ENCODE measurements around the gene KIAA0513.

The KIAA0513 gene

DNA sequence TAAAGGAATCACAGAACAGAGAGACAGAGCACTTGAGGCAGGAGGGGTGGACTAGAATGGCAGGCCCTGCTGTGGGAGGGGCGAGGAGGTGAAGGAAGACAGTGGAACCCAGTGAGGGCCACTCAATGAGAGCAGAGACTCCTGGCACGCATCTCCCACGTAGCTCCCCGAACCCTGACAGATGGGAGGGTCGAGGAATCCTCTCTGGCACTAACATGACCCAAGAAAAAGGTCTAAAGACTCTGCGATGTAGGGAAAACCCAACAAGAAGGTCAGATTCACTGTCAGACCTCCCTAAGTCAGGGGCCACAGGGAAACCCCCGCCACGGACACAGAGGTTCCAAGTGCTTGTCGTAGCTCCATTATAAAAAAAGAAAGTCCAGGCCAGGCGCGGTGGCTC is 31.2 kb upstream of the KIAA0513 start:
- TF ChIP-seq, protein P1, sequence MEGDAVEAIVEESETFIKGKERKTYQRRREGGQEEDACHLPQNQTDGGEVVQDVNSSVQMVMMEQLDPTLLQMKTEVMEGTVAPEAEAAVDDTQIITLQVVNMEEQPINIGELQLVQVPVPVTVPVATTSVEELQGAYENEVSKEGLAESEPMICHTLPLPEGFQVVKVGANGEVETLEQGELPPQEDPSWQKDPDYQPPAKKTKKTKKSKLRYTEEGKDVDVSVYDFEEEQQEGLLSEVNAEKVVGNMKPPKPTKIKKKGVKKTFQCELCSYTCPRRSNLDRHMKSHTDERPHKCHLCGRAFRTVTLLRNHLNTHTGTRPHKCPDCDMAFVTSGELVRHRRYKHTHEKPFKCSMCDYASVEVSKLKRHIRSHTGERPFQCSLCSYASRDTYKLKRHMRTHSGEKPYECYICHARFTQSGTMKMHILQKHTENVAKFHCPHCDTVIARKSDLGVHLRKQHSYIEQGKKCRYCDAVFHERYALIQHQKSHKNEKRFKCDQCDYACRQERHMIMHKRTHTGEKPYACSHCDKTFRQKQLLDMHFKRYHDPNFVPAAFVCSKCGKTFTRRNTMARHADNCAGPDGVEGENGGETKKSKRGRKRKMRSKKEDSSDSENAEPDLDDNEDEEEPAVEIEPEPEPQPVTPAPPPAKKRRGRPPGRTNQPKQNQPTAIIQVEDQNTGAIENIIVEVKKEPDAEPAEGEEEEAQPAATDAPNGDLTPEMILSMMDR (IDR thresholded peaks at IDR 0.05; ENCODE audit: control insufficient read depth, extremely low read depth, insufficient read depth): no peak
- no peak overlapping the region for H3K4me3 ChIP-seq (ENCODE audit: low read depth, low read length)
- no peak for DNase-seq (ENCODE audit: low read depth)

DNA sequence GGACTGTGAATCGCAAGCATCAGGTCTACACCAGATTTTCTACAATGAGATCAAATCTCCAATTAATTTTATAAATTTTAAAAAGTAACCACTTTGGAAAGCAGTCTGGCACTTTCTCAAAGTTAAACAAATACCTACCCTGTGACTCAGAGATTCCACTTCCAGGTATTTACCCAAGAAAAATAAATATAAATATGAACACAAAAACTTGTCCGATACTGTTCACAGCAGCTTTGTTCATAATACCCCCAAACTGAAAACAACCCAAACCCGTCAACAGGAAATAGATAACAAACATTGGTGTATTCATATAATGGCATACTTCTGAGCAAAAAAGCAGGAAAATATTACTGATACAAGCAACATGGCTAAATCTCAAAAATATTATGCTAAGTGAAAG is 28.4 kb upstream of the KIAA0513 start:
- no peak for DNase-seq (ENCODE audit: low read depth)
- H3K4me3 ChIP-seq (ENCODE audit: low read depth, low read length): peak overlapping the region; percentile 17; the same call in 1 of the 2 replicates
- TF ChIP-seq, protein P1 (IDR thresholded peaks at IDR 0.05; ENCODE audit: control insufficient read depth, extremely low read depth, insufficient read depth): no peak

DNA sequence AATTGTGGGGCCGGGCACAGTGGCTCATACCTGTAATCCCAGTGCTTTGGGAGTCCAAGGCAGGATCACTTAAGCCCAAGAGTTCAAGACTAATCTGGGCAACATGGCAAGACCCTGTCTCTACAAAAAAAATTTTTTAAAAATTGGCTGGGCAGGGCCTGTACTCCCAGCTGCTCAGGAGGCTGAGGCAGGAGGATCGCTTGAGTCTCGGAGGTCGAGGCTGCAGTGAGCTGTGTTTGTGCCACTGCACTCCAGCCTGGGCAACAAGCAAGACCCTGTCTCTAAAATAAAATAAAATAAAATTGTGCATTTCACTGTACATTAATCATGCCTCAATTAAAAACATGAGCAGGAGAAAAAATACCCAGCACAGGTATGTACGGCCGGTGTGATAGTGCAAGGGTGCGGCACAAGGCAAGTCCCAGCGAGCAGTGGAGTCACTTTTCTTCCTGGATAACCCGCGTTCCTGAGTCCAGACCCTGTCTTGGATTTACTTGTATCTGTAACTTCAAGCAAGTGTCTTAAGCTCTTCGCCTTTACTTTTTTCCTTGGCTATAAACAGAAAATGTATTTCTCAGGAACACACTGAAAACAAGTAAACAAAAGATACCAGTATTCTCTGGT is 27.6 kb upstream of the KIAA0513 start:
- TF ChIP-seq, protein P1 (IDR thresholded peaks at IDR 0.05; ENCODE audit: control insufficient read depth, extremely low read depth, insufficient read depth): no peak
- no peak overlapping the region for H3K4me3 ChIP-seq (ENCODE audit: low read depth, low read length)
- no peak for DNase-seq (ENCODE audit: low read depth)

DNA sequence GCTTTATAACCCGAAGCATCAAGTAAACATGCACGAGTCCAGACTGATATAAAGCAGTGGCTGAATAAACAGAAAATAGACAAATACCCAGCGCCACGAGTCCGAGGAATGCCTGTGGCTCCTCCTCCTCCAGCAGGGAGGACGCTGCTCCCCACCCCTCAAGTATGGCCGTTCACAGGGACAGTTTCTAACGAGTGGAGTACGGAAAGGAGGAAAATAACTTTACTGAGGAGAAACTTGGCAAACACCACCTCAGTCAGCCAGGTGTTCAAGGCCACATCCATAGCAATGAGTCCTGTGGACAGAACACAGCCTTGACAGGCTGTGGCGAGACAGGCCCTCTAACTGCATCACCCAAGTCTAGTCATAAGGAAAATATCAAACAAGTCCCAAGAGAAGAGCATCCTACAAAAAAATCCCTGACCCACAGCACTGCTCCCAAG is 25.5 kb upstream of the KIAA0513 start:
- no peak for DNase-seq (ENCODE audit: low read depth)
- TF ChIP-seq, protein P1 (IDR thresholded peaks at IDR 0.05; ENCODE audit: control insufficient read depth, extremely low read depth, insufficient read depth): no peak
- peak overlapping the region; percentile 21 for H3K4me3 ChIP-seq (ENCODE audit: low read depth, low read length)

GRCh38 chr16:85002608-85003007 is 25.0 kb upstream of the KIAA0513 start:
- no peak for DNase-seq (ENCODE audit: low read depth)
- TF ChIP-seq, protein P1 (IDR thresholded peaks at IDR 0.05; ENCODE audit: control insufficient read depth, extremely low read depth, insufficient read depth): no peak

DNA sequence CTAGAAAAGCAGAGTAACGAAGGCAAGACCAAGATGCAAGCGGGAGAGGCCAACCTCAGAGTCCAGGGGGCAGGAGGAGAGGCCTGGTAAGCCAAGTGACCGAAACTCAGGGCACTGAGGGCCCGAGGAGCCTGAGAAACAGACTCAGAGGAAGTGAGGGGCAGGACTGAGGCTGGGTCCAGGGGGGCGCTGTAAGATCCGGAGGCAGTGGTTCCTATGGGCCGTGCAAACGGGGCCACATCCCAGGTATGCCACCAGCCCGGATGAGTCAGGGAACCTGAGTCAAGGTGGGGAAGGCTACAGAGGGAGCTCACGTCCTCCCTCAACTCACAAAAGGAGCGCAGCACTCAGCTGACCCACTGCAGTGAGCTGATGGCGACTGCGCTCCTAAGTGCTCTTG is 24.5 kb upstream of the KIAA0513 start:
- no peak for DNase-seq (ENCODE audit: low read depth)
- TF ChIP-seq, protein P1 (IDR thresholded peaks at IDR 0.05; ENCODE audit: control insufficient read depth, extremely low read depth, insufficient read depth): no peak

More at GRCh38 chr16:85002608-85003007, 25.0 kb upstream of the KIAA0513 start:
- no peak overlapping the region for H3K4me3 ChIP-seq (ENCODE audit: low read depth, low read length)

More for the DNA sequence above, 24.5 kb upstream of the KIAA0513 start:
- H3K4me3 ChIP-seq (ENCODE audit: low read depth, low read length): no peak overlapping the region

Measured in LNCaP clone FGC (cell line).